Bone marrow (tissue), 2 donors: ENCODE measurements around the gene ERVV-1.
"Not testable (repeated sequence)": the region's sequence is repeated elsewhere in the genome, so short reads cannot be mapped to it uniquely, and the experiment has no call there.

Experiments used
- DNase-seq, 2 donors: peaks; one replicate each; lab custom pipeline; 2025; lab: John Stamatoyannopoulos, UW

The ERVV-1 gene

GRCh38 chr19:53013621-53014020 lies at the start of gene ERVV-1:
Gene ERVV-1, plus strand, starts transcription at chr19:53013921. Its CDS starts 170 bp downstream, at chr19:53014091.
- no peak for DNase-seq

- DNase-seq = no peak
Measured at GRCh38 chr19:52967772-52968171, 45.9 kb upstream of the ERVV-1 start.

- DNase-seq = no peak
Measured at GRCh38 chr19:52981329-52981728, 32.4 kb upstream of the ERVV-1 start.

GRCh38 chr19:52983167-52983566 lies 30.6 kb upstream of the ERVV-1 start:
- DNase-seq = not testable (repeated sequence)

- no peak for DNase-seq
Measured at GRCh38 chr19:52987221-52987620, 26.5 kb upstream of the ERVV-1 start.

GRCh38 chr19:52988506-52988905 lies 25.2 kb upstream of the ERVV-1 start:
- DNase-seq = no peak

GRCh38 chr19:52990759-52991418 lies 22.8 kb upstream of the ERVV-1 start:
- DNase-seq = no peak

- no peak for DNase-seq
Measured at GRCh38 chr19:52991484-52991883, 22.2 kb upstream of the ERVV-1 start.

GRCh38 chr19:52992109-52993004 lies 21.4 kb upstream of the ERVV-1 start:
- no peak for DNase-seq

- peak; percentile 39 to 59 for DNase-seq
Measured at GRCh38 chr19:52993342-52994178, 20.2 kb upstream of the ERVV-1 start.

GRCh38 chr19:52995711-52996110 lies 18.0 kb upstream of the ERVV-1 start:
- no peak for DNase-seq

GRCh38 chr19:52997975-52998374 lies 15.7 kb upstream of the ERVV-1 start:
- no peak for DNase-seq

GRCh38 chr19:53002479-53002878 lies 11.2 kb upstream of the ERVV-1 start:
- no peak for DNase-seq

- DNase-seq = no peak
Measured at GRCh38 chr19:53004242-53004641, 9.5 kb upstream of the ERVV-1 start.

GRCh38 chr19:53007200-53007599 lies 6.5 kb upstream of the ERVV-1 start:
- no peak for DNase-seq

- no peak for DNase-seq
Measured at GRCh38 chr19:53007606-53008005, 6.1 kb upstream of the ERVV-1 start.

- DNase-seq = no peak
Measured at GRCh38 chr19:53008061-53008778, 5.5 kb upstream of the ERVV-1 start.

GRCh38 chr19:53010494-53010893 lies 3.2 kb upstream of the ERVV-1 start:
- no peak for DNase-seq

- DNase-seq = no peak
Measured at GRCh38 chr19:53012006-53012405, 1.7 kb upstream of the ERVV-1 start.

- no peak for DNase-seq
Measured at GRCh38 chr19:53015159-53015558, 1.4 kb downstream of the ERVV-1 start.

- DNase-seq = no peak
Measured at GRCh38 chr19:53015730-53016129, 2.0 kb downstream of the ERVV-1 start.

GRCh38 chr19:53019684-53020083 lies 6.0 kb downstream of the ERVV-1 start:
- DNase-seq = no peak
